Measurements from ENCODE around the gene TAS2R39.

- no peak for TF ChIP-seq CTCF (conservative IDR thresholded peaks at IDR 0.05; ENCODE audit: low read depth, low read length)
- no peak for TF ChIP-seq ELK1 (IDR thresholded peaks at IDR 0.05; ENCODE audit: borderline replicate concordance, low read depth, low read length)
- no peak for TF ChIP-seq NFE2L2 (IDR thresholded peaks at IDR 0.05; ENCODE audit: low read depth, low read length)
- no peak for TF ChIP-seq BHLHE40 (IDR thresholded peaks at IDR 0.05; ENCODE audit: low read depth, low read length)
- no peak for TF ChIP-seq RCOR1 (IDR thresholded peaks at IDR 0.05; ENCODE audit: insufficient replicate concordance, low read length)
- TF ChIP-seq RAD21 (IDR thresholded peaks at IDR 0.05; ENCODE audit: low read length), result no peak
- no peak for TF ChIP-seq CEBPB (IDR thresholded peaks at IDR 0.05; ENCODE audit: low read depth, low read length)
- no peak for TF ChIP-seq SMC3 (IDR thresholded peaks at IDR 0.05; ENCODE audit: low read depth, low read length)
Measured at GRCh38 chr7:143172354-143172753, 10.9 kb upstream of the TAS2R39 start.
